ENCODE results near the gene SPPL2C. TPM values are rescaled to one million over a fixed set of nuclear protein-coding genes. Genes with fewer than 3 reads are reported as not detected.

SPPL2C gene
- total RNA-seq, 1 experiment from 2014 or later, result not detected

DNA sequence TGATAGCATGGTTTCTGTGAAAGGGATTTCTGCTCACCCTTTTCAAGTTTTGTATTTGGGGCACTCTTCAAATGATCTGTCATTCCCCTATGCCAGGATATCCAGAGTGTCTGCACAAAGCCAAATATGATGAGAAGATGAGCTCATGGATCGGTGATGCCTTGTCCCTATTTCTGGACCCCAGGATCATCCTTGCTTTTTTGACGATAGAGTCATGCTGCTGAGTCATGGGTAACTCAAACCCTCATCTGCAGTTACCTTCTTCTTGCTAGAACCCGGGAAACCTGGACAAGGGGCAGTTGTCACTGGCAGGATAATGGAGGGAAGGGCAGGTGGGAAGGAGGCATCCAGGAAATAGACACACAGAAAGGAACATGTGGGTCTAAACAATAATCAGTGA is 31.9 kb downstream of the SPPL2C start:
- Mint-ChIP-seq H3K27ac (ENCODE audit: low read depth, unreplicated experiment) (no peak overlapping the region), H3K4me3 (ENCODE audit: unreplicated experiment) (no peak overlapping the region), H3K9me3 (ENCODE audit: unreplicated experiment) (no peaks in the 10 kb centered on the region), H3K4me1 (ENCODE audit: insufficient read depth, unreplicated experiment) (no peaks in the 10 kb centered on the region), H3K27me3 (ENCODE audit: insufficient read depth, unreplicated experiment) (peaks cover 68% of the 10 kb centered on the region), H3K36me3 (ENCODE audit: insufficient read depth, unreplicated experiment) (no peaks in the 10 kb centered on the region)
- no TSS peak for BruUV-seq (replicated peaks)
- TF ChIP-seq CTCF (IDR thresholded peaks at IDR 0.05; ENCODE audit: unreplicated experiment), result no peak
- ChIA-PET CTCF (no interaction called here), POLR2A (no interaction called here)
- no peak for DNase-seq (ENCODE audit: unreplicated experiment)
- intact Hi-C loops (cut with micrococcal nuclease), result no loop called here

GRCh38 chr17:45877467-45877866 is 32.8 kb downstream of the SPPL2C start:
- DNase-seq (ENCODE audit: unreplicated experiment), result no peak
- CTCF ChIA-PET, result no interaction called here
- BruUV-seq (replicated peaks), result no TSS peak
- Mint-ChIP-seq H3K36me3 (ENCODE audit: insufficient read depth, unreplicated experiment) (no peaks in the 10 kb centered on the region), H3K9me3 (ENCODE audit: unreplicated experiment) (no peaks in the 10 kb centered on the region), H3K27ac (ENCODE audit: low read depth, unreplicated experiment) (no peak overlapping the region), H3K4me1 (ENCODE audit: insufficient read depth, unreplicated experiment) (no peaks in the 10 kb centered on the region), H3K4me3 (ENCODE audit: unreplicated experiment) (no peak overlapping the region), H3K27me3 (ENCODE audit: insufficient read depth, unreplicated experiment) (peaks cover 68% of the 10 kb centered on the region)
- no peak for TF ChIP-seq CTCF (IDR thresholded peaks at IDR 0.05; ENCODE audit: unreplicated experiment)
- POLR2A ChIA-PET, result no interaction called here
- intact Hi-C loops (cut with micrococcal nuclease), result no loop called here

- POLR2A ChIA-PET, result no interaction called here
- Mint-ChIP-seq H3K9me3 (ENCODE audit: unreplicated experiment) (no peaks in the 10 kb centered on the region), H3K4me3 (ENCODE audit: unreplicated experiment) (no peak overlapping the region), H3K4me1 (ENCODE audit: insufficient read depth, unreplicated experiment) (no peaks in the 10 kb centered on the region), H3K27ac (ENCODE audit: low read depth, unreplicated experiment) (no peak overlapping the region), H3K27me3 (ENCODE audit: insufficient read depth, unreplicated experiment) (peaks cover 58% of the 10 kb centered on the region), H3K36me3 (ENCODE audit: insufficient read depth, unreplicated experiment) (no peaks in the 10 kb centered on the region)
- CTCF ChIA-PET, result no interaction called here
- intact Hi-C loops (cut with micrococcal nuclease), result no loop called here
- DNase-seq (ENCODE audit: unreplicated experiment), result no peak
- no TSS peak for BruUV-seq (replicated peaks)
- no peak for TF ChIP-seq CTCF (IDR thresholded peaks at IDR 0.05; ENCODE audit: unreplicated experiment)
These were observed 38.4 kb downstream of the SPPL2C start for GRCh38 chr17:45883063-45883462.

DNA sequence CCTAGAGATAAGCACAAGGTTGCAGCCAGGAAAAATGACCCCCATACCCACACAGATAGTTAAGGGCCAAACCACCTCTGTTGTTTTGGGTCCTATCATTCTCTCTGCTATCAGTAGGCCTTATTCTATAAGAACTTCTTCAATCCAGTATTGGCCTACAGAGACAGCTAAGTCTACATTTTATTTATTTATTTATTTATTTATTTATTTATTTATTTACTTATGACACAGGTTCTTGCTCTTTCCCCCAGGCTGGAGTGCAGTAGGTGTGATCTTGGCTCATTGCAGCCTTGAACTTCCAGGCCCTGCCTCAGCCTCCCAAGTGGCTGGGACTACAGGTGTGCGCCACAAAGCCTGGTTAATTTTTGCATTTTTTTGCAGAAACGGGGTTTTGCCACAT is 42.2 kb downstream of the SPPL2C start:
- no peaks in the 10 kb centered on the region for H3K36me3 Mint-ChIP-seq (ENCODE audit: insufficient read depth, unreplicated experiment)
- TF ChIP-seq CTCF (IDR thresholded peaks at IDR 0.05; ENCODE audit: unreplicated experiment), result no peak
- BruUV-seq (replicated peaks), result no TSS peak
- CTCF ChIA-PET, result interaction anchor here (0.7 kb wide), 1 partner anchor 27 kb away, joined by 5 read pairs; no protein-coding TSS in a partner anchor
- H3K27me3 Mint-ChIP-seq (ENCODE audit: insufficient read depth, unreplicated experiment), result peaks cover 62% of the 10 kb centered on the region
- no peak for DNase-seq (ENCODE audit: unreplicated experiment)
- POLR2A ChIA-PET, result no interaction called here
- no peaks in the 10 kb centered on the region for H3K9me3 Mint-ChIP-seq (ENCODE audit: unreplicated experiment)
- H3K4me3 Mint-ChIP-seq (ENCODE audit: unreplicated experiment), result no peak overlapping the region
- intact Hi-C loops (cut with micrococcal nuclease), result no loop called here
- H3K4me1 Mint-ChIP-seq (ENCODE audit: insufficient read depth, unreplicated experiment), result no peaks in the 10 kb centered on the region
- no peak overlapping the region for H3K27ac Mint-ChIP-seq (ENCODE audit: low read depth, unreplicated experiment)
